NT2/D1 (cell line): ENCODE results near the gene DNAJC4.

Experiments
- DNase-seq: peaks from one replicate; pipeline ENCODE4 v3.0.0-alpha.2; 2011; ENCODE audit warnings: low read depth, low spot score
- H3K27me3 ChIP-seq: 2 replicates; pipeline ENCODE4 v1.6.0; 2011; ENCODE audit warnings: mild to moderate bottlenecking; ENCODE audit not compliant: insufficient read length, insufficient read depth
- H3K36me3 ChIP-seq: 2 replicates; pipeline ENCODE4 v1.6.1; 2011; ENCODE audit warnings: mild to moderate bottlenecking, low read length, mixed read lengths; ENCODE audit not compliant: insufficient read depth, insufficient read length
- H3K4me1 ChIP-seq: 2 replicates; pipeline ENCODE4 v1.5.1; 2011; ENCODE audit not compliant: insufficient read depth, insufficient read length
- H3K4me3 ChIP-seq: 2 replicates; pipeline ENCODE4 v1.5.1; 2011; ENCODE audit warnings: low read depth; ENCODE audit not compliant: insufficient read length
- H3K9ac ChIP-seq: 2 replicates; pipeline ENCODE4 v1.6.0; 2011; ENCODE audit warnings: low read depth; ENCODE audit not compliant: insufficient read length
- H3K9me3 ChIP-seq: 2 replicates; pipeline ENCODE4 v1.5.1; 2011; ENCODE audit warnings: mild to moderate bottlenecking, low read length; ENCODE audit not compliant: insufficient read depth
- SUZ12 ChIP-seq: IDR thresholded peaks from 2 replicates; pipeline ENCODE4 v1.6.1; 2011; ENCODE audit not compliant: insufficient read length, insufficient read depth; ENCODE audit errors: extremely low read depth
- YY1 ChIP-seq: IDR thresholded peaks from 2 replicates; pipeline ENCODE4 v1.6.1; 2011; ENCODE audit not compliant: insufficient read length, insufficient read depth
- ZNF274 ChIP-seq: IDR thresholded peaks from 2 replicates; pipeline ENCODE4 v1.6.1; 2011; ENCODE audit warnings: mild to moderate bottlenecking, low read depth, low read length

Gene DNAJC4, protein sequence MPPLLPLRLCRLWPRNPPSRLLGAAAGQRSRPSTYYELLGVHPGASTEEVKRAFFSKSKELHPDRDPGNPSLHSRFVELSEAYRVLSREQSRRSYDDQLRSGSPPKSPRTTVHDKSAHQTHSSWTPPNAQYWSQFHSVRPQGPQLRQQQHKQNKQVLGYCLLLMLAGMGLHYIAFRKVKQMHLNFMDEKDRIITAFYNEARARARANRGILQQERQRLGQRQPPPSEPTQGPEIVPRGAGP

GRCh38 chr11:64230171-64230984 lies at the start of gene DNAJC4:
DNAJC4 (plus strand) TSS chr11:64230548; CDS start chr11:64230855, 307 bp downstream.
- peak; percentile 92 for DNase-seq
- H3K27me3 ChIP-seq, result peaks cover 13% of the 10 kb centered on the region
- H3K9me3 ChIP-seq, result no peaks in the 10 kb centered on the region
- TF ChIP-seq YY1 (no peak), SUZ12 (no peak), ZNF274 (no peak)
- H3K36me3 ChIP-seq, result peaks cover 5% of the 10 kb centered on the region
- H3K4me3 ChIP-seq, result peak within 1 kb of the TSS; percentile 83
- peaks cover 35% of the 10 kb centered on the region for H3K4me1 ChIP-seq
- peak within 1 kb of the TSS; percentile 89 for H3K9ac ChIP-seq

DNA sequence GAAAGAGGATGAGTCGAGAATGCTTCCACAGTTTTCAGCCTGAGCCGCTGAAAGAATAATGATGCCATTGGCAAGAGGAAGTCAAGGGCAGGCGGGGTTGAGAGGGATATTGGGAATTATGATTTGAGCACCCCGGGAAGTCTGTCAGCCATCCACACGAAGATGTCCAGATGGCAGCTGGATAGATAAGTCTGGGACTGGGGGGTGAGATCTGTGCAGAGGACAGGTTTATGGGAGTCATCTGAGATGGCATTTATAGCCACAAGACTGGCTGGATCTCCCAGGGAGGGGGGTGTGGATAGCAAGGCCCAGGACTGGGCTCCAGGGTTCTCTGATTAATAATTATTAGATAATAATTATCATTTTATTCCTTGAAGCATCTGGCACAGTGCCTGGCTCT lies 49.5 kb upstream of the DNAJC4 start:
- peaks cover 19% of the 10 kb centered on the region for H3K36me3 ChIP-seq
- no peak overlapping the region for H3K9ac ChIP-seq
- H3K4me1 ChIP-seq, result peaks cover 12% of the 10 kb centered on the region
- no peak for DNase-seq
- no peaks in the 10 kb centered on the region for H3K27me3 ChIP-seq
- TF ChIP-seq YY1 (no peak), SUZ12 (no peak), ZNF274 (no peak)
- H3K4me3 ChIP-seq, result no peak overlapping the region
- peaks cover 13% of the 10 kb centered on the region; the same call in 1 of the 2 replicates for H3K9me3 ChIP-seq

DNA sequence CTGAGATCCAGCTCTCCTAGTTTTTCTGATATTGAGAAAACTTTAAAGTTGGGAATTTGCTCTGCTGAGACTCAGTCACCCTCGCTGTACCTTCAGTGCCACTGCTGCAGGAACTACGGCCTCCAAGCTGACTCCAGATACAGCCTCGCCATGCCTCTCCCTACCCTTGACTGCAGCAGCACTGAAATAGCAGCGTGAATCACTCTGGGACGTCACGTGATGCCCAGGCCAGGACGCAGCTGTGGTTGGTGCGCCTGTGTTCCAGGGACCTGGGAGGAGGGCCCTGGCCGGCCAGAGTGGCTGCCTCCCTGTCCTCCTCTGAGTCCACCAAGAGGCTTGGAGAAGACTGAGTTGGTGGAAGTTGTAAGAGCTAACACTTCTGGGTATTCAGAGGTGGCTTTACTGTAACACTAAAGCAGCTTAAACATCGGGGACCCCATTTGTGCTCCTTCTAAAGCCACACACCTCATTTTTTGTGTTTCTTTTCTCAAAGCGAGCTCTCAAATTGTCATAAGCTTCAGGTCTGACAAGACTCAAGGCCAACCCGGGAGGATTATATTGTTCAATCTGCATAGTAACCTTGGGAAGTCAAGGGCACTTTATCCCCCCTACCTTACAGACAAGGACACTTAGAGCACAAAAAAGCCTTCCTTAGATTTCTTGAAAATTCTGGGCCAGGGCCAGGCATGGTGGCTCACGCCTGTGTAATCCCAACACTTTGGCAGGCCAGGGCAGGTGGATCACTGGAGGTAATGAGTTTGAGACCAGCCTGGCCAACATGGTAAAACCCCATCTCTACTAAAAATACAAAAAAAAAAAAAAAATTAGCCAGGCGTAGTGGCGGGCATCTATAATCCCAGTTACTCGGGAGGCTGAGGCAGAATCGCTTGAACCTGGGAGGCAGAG lies 48.6 kb upstream of the DNAJC4 start:
- H3K4me3 ChIP-seq, result no peak overlapping the region
- peak overlapping the region; percentile 1 for H3K9ac ChIP-seq

GRCh38 chr11:64183890-64184289 lies 46.5 kb upstream of the DNAJC4 start:
- H3K9me3 ChIP-seq, result peaks cover 12% of the 10 kb centered on the region; the same call in 1 of the 2 replicates
- H3K4me3 ChIP-seq, result peak overlapping the region; percentile 10
- H3K36me3 ChIP-seq, result peaks cover 25% of the 10 kb centered on the region
- TF ChIP-seq ZNF274, result no peak
- TF ChIP-seq SUZ12, result no peak
- no peak for TF ChIP-seq YY1
- DNase-seq, result no peak
- H3K27me3 ChIP-seq, result no peaks in the 10 kb centered on the region
- peak overlapping the region; percentile 44 for H3K9ac ChIP-seq
- H3K4me1 ChIP-seq, result peaks cover 12% of the 10 kb centered on the region

More for the DNA sequence above, 48.6 kb upstream of the DNAJC4 start:
- no peak for DNase-seq
- no peaks in the 10 kb centered on the region for H3K27me3 ChIP-seq
- TF ChIP-seq ZNF274, result no peak
- TF ChIP-seq YY1, result no peak
- no peak for TF ChIP-seq SUZ12
- H3K4me1 ChIP-seq, result peaks cover 12% of the 10 kb centered on the region
- peaks cover 19% of the 10 kb centered on the region for H3K36me3 ChIP-seq
- peaks cover 13% of the 10 kb centered on the region; the same call in 1 of the 2 replicates for H3K9me3 ChIP-seq

DNA sequence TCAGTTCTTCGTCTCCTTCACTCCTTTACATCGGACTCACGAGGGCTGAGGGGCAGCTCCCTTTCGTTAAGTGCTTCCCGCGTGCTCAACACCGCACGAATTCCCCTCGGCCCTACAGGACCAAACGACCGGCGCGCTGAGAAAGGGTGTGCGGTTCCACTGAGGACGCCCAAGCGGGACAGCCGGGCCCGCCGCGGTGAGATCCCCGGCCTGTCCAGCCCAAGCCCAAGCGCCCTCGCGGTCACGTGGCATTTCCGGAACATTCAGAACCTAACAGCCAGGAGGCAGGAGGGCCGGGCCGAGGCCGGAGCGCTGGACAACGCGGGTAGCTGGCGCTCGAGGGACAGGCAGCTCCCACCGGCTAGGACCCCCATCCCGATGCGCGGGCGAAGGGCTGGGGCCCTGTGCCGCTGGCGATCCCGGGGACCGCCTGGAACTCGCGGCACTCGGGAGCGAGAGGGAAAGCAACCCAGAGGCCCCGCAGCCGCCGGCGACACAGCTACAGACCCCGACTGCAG lies 45.1 kb upstream of the DNAJC4 start:
- no peaks in the 10 kb centered on the region for H3K9me3 ChIP-seq
- peak overlapping the region; percentile 84 for H3K4me3 ChIP-seq
- no peak for TF ChIP-seq YY1
- no peak for TF ChIP-seq SUZ12
- no peak for TF ChIP-seq ZNF274
- peaks cover 24% of the 10 kb centered on the region for H3K36me3 ChIP-seq
- peak overlapping the region; percentile 99 for H3K9ac ChIP-seq
- peaks cover 12% of the 10 kb centered on the region for H3K4me1 ChIP-seq
- DNase-seq, result no peak
- H3K27me3 ChIP-seq, result no peaks in the 10 kb centered on the region

DNA sequence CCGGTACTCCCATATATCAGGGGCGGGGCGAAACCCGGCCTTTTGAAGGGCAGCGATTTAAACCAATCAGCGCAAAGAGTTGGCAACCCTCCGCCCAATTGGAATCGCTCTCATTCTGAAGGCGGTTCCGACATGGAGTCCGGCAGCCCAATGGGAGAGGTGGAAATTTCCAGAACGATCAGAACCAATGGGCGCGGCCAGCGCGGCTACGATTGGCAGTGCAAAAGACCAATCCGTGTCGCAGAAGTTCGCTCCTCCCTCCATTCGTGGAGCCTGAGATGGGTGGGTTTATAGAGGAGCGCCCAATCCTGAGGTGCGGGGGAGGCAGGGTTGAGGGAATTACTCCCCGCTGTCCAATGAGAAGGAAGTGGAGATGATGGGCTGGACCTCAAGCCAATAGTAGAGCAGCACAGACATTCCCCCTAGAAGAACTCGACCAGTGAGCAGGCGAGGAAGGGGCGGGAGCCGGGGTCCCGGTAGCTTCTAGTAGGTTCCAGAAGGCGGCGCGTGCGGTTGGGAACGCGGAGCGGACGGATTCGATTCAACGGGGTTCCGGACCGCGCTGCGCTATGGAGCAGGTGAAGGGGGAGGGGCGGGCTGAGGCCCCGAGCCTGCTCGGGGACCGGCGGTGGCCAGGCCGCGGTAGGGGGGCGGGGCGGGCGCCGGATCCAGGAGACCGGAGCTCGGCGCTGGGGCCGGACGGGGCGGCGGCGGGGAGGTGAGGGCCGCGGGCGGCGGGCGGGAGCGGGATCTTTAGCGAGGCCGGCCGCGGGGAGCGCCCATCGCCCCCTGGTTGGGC lies 44.5 kb upstream of the DNAJC4 start, which contains the start of gene STIP1:
TSS of gene STIP1 (plus strand) at position 479 of the 799 bp plus-strand sequence. CDS start at position 570, 91 bp downstream.
- TF ChIP-seq YY1, result no peak
- no peak for TF ChIP-seq SUZ12
- no peak for TF ChIP-seq ZNF274
- H3K9me3 ChIP-seq, result no peaks in the 10 kb centered on the region
- H3K9ac ChIP-seq, result peak within 1 kb of the TSS; percentile 99
- DNase-seq, result peak; percentile 100
- peaks cover 12% of the 10 kb centered on the region for H3K4me1 ChIP-seq
- H3K4me3 ChIP-seq, result peak within 1 kb of the TSS; percentile 84
- H3K27me3 ChIP-seq, result no peaks in the 10 kb centered on the region
- peaks cover 25% of the 10 kb centered on the region for H3K36me3 ChIP-seq
